ENCODE data around the gene PTPN21. TPM values are rescaled to one million over a fixed set of nuclear protein-coding genes. Genes with fewer than 3 reads are reported as not detected.

PTPN21 gene
- total RNA-seq, 1 experiment from 2014 or later: 15.0 TPM

DNA sequence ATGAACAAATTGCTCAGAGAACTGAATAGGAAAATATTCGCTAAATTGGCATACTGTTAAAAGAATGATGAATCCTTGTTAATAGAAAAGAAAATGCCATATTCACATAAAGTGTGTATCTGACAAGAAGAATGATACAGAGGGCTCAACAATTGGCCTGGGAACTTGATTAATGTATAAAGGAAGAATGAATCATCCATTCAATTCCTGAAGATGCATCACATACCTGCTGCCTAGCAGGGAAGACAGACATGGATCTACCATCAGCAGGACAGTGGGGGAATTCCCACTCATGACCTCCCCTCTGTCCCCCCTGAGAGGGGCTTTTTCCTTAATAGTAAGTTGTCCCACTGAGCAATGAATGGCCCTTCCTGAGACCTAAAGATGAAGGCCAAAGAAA, 13.5 kb downstream of the PTPN21 start:
- POLR2A ChIA-PET: no interaction called here

GRCh38 chr14:88535813-88536212, 19.0 kb downstream of the PTPN21 start:
- no peak overlapping the region for H3K4me3 ChIP-seq (ENCODE audit: low read depth in 2 of 2, low read length in 2 of 2)
- no peak overlapping the region for H3K27ac ChIP-seq (ENCODE audit: low read length)
- DNase-seq (ENCODE audit: low read depth, low spot score) (no peak), ATAC-seq (no peak)
- peaks cover 2% of the 10 kb centered on the region; the same call in 1 of the 2 replicates for H3K36me3 ChIP-seq (ENCODE audit: control insufficient read depth, insufficient read depth, low read length)
- H3K9me3 ChIP-seq (ENCODE audit: control insufficient read depth, insufficient read depth, low read depth, low read length): no peaks in the 10 kb centered on the region
- intact Hi-C loops (cut with micrococcal nuclease; ENCODE audit: unreplicated experiment) (no loop called here), in situ Hi-C loops (cut with HindIII; ENCODE audit: low pct_unique_long_range_greater_than_20kb, low sequenced_read_pairs) (no loop called here)
- no TSS peak for BruUV-seq (replicated peaks)
- ChIA-PET CTCF (no interaction called here), POLR2A (no interaction called here)
- H3K27me3 ChIP-seq (ENCODE audit: control insufficient read depth, insufficient read depth, low read length): no peaks in the 10 kb centered on the region
- TF ChIP-seq SIN3A (IDR thresholded peaks at IDR 0.05; ENCODE audit: borderline replicate concordance, insufficient read depth, low read depth, low read length): no peak
- no peak for TF ChIP-seq REST (IDR thresholded peaks at IDR 0.05; ENCODE audit: insufficient read depth in 1 of 2, low read depth in 2 of 2, low read length in 1 of 2)
- no peak for TF ChIP-seq POLR2AphosphoS5 (IDR thresholded peaks at IDR 0.05; ENCODE audit: low read depth, low read length)
- TF ChIP-seq TCF7L2 (IDR thresholded peaks at IDR 0.05; ENCODE audit: low read depth, low read length): no peak
- TF ChIP-seq, protein P1, sequence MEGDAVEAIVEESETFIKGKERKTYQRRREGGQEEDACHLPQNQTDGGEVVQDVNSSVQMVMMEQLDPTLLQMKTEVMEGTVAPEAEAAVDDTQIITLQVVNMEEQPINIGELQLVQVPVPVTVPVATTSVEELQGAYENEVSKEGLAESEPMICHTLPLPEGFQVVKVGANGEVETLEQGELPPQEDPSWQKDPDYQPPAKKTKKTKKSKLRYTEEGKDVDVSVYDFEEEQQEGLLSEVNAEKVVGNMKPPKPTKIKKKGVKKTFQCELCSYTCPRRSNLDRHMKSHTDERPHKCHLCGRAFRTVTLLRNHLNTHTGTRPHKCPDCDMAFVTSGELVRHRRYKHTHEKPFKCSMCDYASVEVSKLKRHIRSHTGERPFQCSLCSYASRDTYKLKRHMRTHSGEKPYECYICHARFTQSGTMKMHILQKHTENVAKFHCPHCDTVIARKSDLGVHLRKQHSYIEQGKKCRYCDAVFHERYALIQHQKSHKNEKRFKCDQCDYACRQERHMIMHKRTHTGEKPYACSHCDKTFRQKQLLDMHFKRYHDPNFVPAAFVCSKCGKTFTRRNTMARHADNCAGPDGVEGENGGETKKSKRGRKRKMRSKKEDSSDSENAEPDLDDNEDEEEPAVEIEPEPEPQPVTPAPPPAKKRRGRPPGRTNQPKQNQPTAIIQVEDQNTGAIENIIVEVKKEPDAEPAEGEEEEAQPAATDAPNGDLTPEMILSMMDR (IDR thresholded peaks at IDR 0.05): no peak
- H3K4me1 ChIP-seq (ENCODE audit: control insufficient read depth, insufficient read depth, low read length): no peaks in the 10 kb centered on the region

More for the DNA sequence above, 13.5 kb downstream of the PTPN21 start:
- Histone ChIP-seq H3K36me3 (ENCODE audit: control insufficient read depth, insufficient read depth, low read length) (no peaks in the 10 kb centered on the region; the same call in 1 of the 2 replicates), H3K9me3 (ENCODE audit: control insufficient read depth, insufficient read depth, low read depth, low read length) (no peaks in the 10 kb centered on the region), H3K4me1 (ENCODE audit: control insufficient read depth, insufficient read depth, low read length) (no peaks in the 10 kb centered on the region), H3K27ac (ENCODE audit: low read length) (no peak overlapping the region), H3K4me3 (ENCODE audit: low read depth in 2 of 2, low read length in 2 of 2) (no peak overlapping the region), H3K27me3 (ENCODE audit: control insufficient read depth, insufficient read depth, low read length) (no peaks in the 10 kb centered on the region)
- TF ChIP-seq POLR2AphosphoS5 (IDR thresholded peaks at IDR 0.05; ENCODE audit: low read depth, low read length) (no peak), TCF7L2 (IDR thresholded peaks at IDR 0.05; ENCODE audit: low read depth, low read length) (no peak), SIN3A (IDR thresholded peaks at IDR 0.05; ENCODE audit: borderline replicate concordance, insufficient read depth, low read depth, low read length) (no peak), REST (IDR thresholded peaks at IDR 0.05; ENCODE audit: insufficient read depth in 1 of 2, low read depth in 2 of 2, low read length in 1 of 2) (no peak)
- TF ChIP-seq, protein P1 (IDR thresholded peaks at IDR 0.05): no peak
- ATAC-seq (no peak), DNase-seq (ENCODE audit: low read depth, low spot score) (no peak)
- CTCF ChIA-PET: no interaction called here
- BruUV-seq (replicated peaks): no TSS peak
- in situ Hi-C loops (cut with HindIII; ENCODE audit: low pct_unique_long_range_greater_than_20kb, low sequenced_read_pairs) (no loop called here), intact Hi-C loops (cut with micrococcal nuclease; ENCODE audit: unreplicated experiment) (no loop called here)
